Myometrial cell (primary cell): Measurements from ENCODE around the gene FBL. TPM values are rescaled to one million over a fixed set of nuclear protein-coding genes. Genes with fewer than 3 reads are reported as not detected.

Experiments used
- total RNA-seq: library from RNA; depleted of rRNA; stranded (reverse); fragments of >200 nt; gene quantifications from 2 replicates; pipeline ENCODE4 v1.2.3, GENCODE V29; 2015

The FBL gene
- total RNA-seq: 131 and 144 TPM in 2 replicates

DNA sequence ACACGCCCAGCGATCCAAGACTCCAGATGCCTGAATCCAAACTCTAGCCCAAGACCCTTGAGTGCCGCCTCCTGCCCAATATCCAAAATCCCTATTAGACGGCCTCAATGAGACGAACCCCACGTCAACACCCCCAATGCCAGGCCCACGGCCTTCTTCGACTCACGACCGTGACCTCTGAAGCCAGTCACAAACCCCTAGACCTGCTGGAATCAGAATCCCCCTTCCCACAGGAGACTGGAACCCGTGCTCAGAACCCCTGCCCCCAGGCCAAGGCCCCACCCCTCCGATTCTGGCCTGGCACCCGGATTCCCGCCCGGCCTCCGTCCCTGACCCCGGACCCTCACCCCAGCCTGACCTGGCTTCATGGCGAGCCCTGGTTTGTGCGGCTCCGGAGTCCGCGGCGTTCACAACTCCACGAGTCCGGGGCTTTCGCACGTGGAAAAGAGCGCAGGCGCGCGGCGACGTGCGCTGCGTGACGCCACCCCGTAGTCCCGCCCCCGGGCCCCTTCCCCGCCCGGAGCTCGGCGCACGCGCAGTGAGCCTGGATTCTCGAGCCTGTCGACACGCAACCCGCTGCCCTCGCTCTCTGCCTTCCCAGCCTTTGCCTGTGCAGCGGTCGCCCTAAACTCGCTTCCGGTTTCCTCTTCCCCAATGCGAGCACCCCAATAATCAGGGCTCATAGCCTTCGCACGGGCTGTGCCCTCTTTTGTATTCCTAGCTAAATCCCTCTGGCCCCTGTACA is at the start of gene FBL:
FBL (minus strand) TSS at position 447 of the 745 bp plus-strand sequence; CDS start at position 368, 79 bp downstream.

DNA sequence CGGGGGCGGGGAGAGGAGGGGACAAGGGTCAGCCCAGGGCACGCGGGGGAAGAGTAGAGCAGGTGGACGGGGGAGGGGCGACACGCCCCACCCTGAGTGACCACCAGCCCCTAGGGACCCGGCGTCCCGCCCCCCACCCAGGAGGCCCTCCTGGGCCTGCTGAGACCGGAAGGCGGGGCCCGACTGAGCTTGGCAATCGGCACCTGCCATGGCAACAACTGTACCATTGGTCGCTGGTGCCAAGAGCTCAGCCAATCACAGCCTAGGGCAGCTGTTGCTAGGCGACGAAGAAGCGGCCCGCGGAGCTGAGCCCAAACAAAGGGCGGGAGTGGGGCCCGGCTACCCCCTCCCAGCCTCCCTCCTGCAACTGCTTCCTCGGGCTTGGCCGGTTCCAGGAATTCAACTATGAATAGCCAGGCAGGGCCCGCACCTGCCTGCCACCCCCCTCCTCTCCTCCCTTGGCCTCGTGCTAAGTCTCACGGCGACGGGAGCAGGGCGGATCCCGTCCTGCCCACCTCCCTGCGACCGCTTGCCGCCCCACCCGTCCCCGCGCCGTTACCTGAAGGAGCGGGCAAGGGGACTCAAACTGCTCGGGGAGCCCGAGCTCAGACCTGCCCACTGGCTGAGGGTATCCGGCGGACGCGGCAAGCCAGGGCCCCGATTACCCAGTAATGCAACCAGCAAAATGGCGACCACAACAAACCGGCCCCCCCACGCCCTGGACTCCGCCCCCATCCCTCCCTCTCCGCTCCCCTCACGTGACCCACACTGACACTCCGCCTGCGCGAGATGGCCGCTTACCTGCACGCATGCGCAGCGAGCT is 12.5 kb downstream of the FBL start, which contains the start of gene DYRK1B:
DYRK1B (minus strand) TSS at position 699 of the 823 bp plus-strand sequence. CDS start 2,295 bp downstream, outside the sequence.

Other genes starting within 250 kb of the FBL start
- not detected in 2 replicates for gene LGALS13, start 243.9 kb downstream of the FBL start, total RNA-seq
- not detected in 2 replicates for gene LGALS16, start 190.5 kb downstream of the FBL start, total RNA-seq
- not detected in 2 replicates for gene LGALS14, start 141.9 kb downstream of the FBL start, total RNA-seq
- not detected in 2 replicates for gene CLC, start 108.3 kb downstream of the FBL start, total RNA-seq
- not detected in 2 replicates for gene LEUTX, start 67.5 kb downstream of the FBL start, total RNA-seq
- gene DYRK1B, start 12.2 kb downstream of the FBL start, total RNA-seq: 14.5 and 15.3 TPM in 2 replicates
- not detected in 2 replicates for gene FCGBP, start 88.3 kb upstream of the FBL start, total RNA-seq
- gene PSMC4, start 124.8 kb upstream of the FBL start, total RNA-seq: 154 and 171 TPM in 2 replicates
- 1.4 and 3.9 TPM in 2 replicates for gene ZNF546, start 150.7 kb upstream of the FBL start, total RNA-seq
- gene ZNF780B, start 209.9 kb upstream of the FBL start, total RNA-seq: 1.4 and 6.9 TPM in 2 replicates
- 2.3 and 16.0 TPM in 2 replicates for gene ZNF780A, start 244.6 kb upstream of the FBL start, total RNA-seq